Dendritic cell treated with granulocyte-macrophage colony-stimulating factor and Interleukin-4, amounts not matched to agents 40 ng/mL and 50 ng/mL, for 4 days (primary cell): ENCODE results near the gene UBXN6.

Experiments
- H3K27ac Mint-ChIP-seq: one replicate; pipeline ENCODE4 v1.8.0; 2022; ENCODE audit warnings: mild to moderate bottlenecking, mixed read lengths
- H3K27me3 Mint-ChIP-seq: one replicate; pipeline ENCODE4 v1.8.0; 2022; ENCODE audit warnings: mild to moderate bottlenecking, mixed read lengths
- H3K36me3 Mint-ChIP-seq: one replicate; pipeline ENCODE4 v1.8.0; 2022; ENCODE audit warnings: low read depth, mixed read lengths
- H3K4me1 Mint-ChIP-seq: one replicate; pipeline ENCODE4 v1.8.0; 2022; ENCODE audit warnings: low read depth, mixed read lengths
- H3K4me3 Mint-ChIP-seq: one replicate; pipeline ENCODE4 v1.8.0; 2022; ENCODE audit warnings: mild to moderate bottlenecking, moderate library complexity, mixed read lengths
- H3K9me3 Mint-ChIP-seq: one replicate; pipeline ENCODE4 v1.8.0; 2022; ENCODE audit warnings: mixed read lengths
- intact Hi-C: fragments of 100-400 bp; cut with micrococcal nuclease; formaldehyde crosslinking; loops from one replicate; pipeline ENCODE4 v1.15.0; 2022

Gene UBXN6

GRCh38 chr19:4499318-4499717 is 41.7 kb upstream of the UBXN6 start:
- Mint-ChIP-seq H3K27ac (no peak overlapping the region), H3K4me1 (peaks cover 6% of the 10 kb centered on the region), H3K36me3 (no peaks in the 10 kb centered on the region), H3K9me3 (no peaks in the 10 kb centered on the region), H3K27me3 (no peaks in the 10 kb centered on the region), H3K4me3 (no peak overlapping the region)
- intact Hi-C loops: no loop called here

GRCh38 chr19:4498694-4499093 is 41.1 kb upstream of the UBXN6 start:
- Mint-ChIP-seq H3K27ac (no peak overlapping the region), H3K4me1 (no peaks in the 10 kb centered on the region), H3K36me3 (no peaks in the 10 kb centered on the region), H3K4me3 (no peak overlapping the region), H3K9me3 (no peaks in the 10 kb centered on the region), H3K27me3 (no peaks in the 10 kb centered on the region)
- intact Hi-C loops: no loop called here

GRCh38 chr19:4497770-4498389 is 40.3 kb upstream of the UBXN6 start:
- Mint-ChIP-seq H3K27me3 (no peaks in the 10 kb centered on the region), H3K9me3 (no peaks in the 10 kb centered on the region), H3K4me3 (no peak overlapping the region), H3K36me3 (no peaks in the 10 kb centered on the region), H3K4me1 (no peaks in the 10 kb centered on the region), H3K27ac (no peak overlapping the region)
- intact Hi-C loops: no loop called here

GRCh38 chr19:4496304-4496703 is 38.7 kb upstream of the UBXN6 start:
- Mint-ChIP-seq H3K27ac (no peak overlapping the region), H3K9me3 (no peaks in the 10 kb centered on the region), H3K4me3 (no peak overlapping the region), H3K4me1 (no peaks in the 10 kb centered on the region), H3K36me3 (no peaks in the 10 kb centered on the region), H3K27me3 (no peaks in the 10 kb centered on the region)
- intact Hi-C loops: no loop called here

GRCh38 chr19:4495471-4495870 is 37.9 kb upstream of the UBXN6 start:
- H3K27ac Mint-ChIP-seq: no peak overlapping the region
- no peaks in the 10 kb centered on the region for H3K36me3 Mint-ChIP-seq
- H3K4me1 Mint-ChIP-seq: no peaks in the 10 kb centered on the region
- H3K27me3 Mint-ChIP-seq: no peaks in the 10 kb centered on the region
- intact Hi-C loops: no loop called here
- no peaks in the 10 kb centered on the region for H3K9me3 Mint-ChIP-seq
- no peak overlapping the region for H3K4me3 Mint-ChIP-seq

GRCh38 chr19:4494691-4495064 is 37.1 kb upstream of the UBXN6 start:
- Mint-ChIP-seq H3K4me1 (no peaks in the 10 kb centered on the region), H3K27ac (no peak overlapping the region), H3K36me3 (no peaks in the 10 kb centered on the region), H3K4me3 (no peak overlapping the region), H3K27me3 (no peaks in the 10 kb centered on the region), H3K9me3 (no peaks in the 10 kb centered on the region)
- intact Hi-C loops: no loop called here

GRCh38 chr19:4493929-4494690 is 36.5 kb upstream of the UBXN6 start:
- no peaks in the 10 kb centered on the region for H3K27me3 Mint-ChIP-seq
- H3K4me1 Mint-ChIP-seq: no peaks in the 10 kb centered on the region
- intact Hi-C loops: no loop called here
- H3K9me3 Mint-ChIP-seq: no peaks in the 10 kb centered on the region
- H3K4me3 Mint-ChIP-seq: no peak overlapping the region
- no peaks in the 10 kb centered on the region for H3K36me3 Mint-ChIP-seq
- no peak overlapping the region for H3K27ac Mint-ChIP-seq

- H3K4me3 Mint-ChIP-seq: no peak overlapping the region
- intact Hi-C loops: no loop called here
- no peaks in the 10 kb centered on the region for H3K9me3 Mint-ChIP-seq
- no peaks in the 10 kb centered on the region for H3K4me1 Mint-ChIP-seq
- no peaks in the 10 kb centered on the region for H3K27me3 Mint-ChIP-seq
- H3K36me3 Mint-ChIP-seq: no peaks in the 10 kb centered on the region
- no peak overlapping the region for H3K27ac Mint-ChIP-seq
Observed at GRCh38 chr19:4493104-4493928, 35.7 kb upstream of the UBXN6 start.

GRCh38 chr19:4492337-4493103 is 34.9 kb upstream of the UBXN6 start:
- Mint-ChIP-seq H3K27me3 (no peaks in the 10 kb centered on the region), H3K27ac (no peak overlapping the region), H3K4me1 (no peaks in the 10 kb centered on the region), H3K4me3 (no peak overlapping the region), H3K36me3 (peaks cover under 1% of the 10 kb centered on the region), H3K9me3 (no peaks in the 10 kb centered on the region)
- intact Hi-C loops: no loop called here

- Mint-ChIP-seq H3K9me3 (no peaks in the 10 kb centered on the region), H3K4me1 (no peaks in the 10 kb centered on the region), H3K36me3 (peaks cover 12% of the 10 kb centered on the region), H3K27me3 (no peaks in the 10 kb centered on the region), H3K27ac (no peak overlapping the region), H3K4me3 (no peak overlapping the region)
- intact Hi-C loops: no loop called here
Observed at GRCh38 chr19:4491446-4491845, 33.9 kb upstream of the UBXN6 start.

- Mint-ChIP-seq H3K27ac (no peak overlapping the region), H3K4me3 (no peak overlapping the region), H3K27me3 (no peaks in the 10 kb centered on the region), H3K4me1 (no peaks in the 10 kb centered on the region), H3K36me3 (peaks cover 35% of the 10 kb centered on the region), H3K9me3 (no peaks in the 10 kb centered on the region)
- intact Hi-C loops: no loop called here
Observed at GRCh38 chr19:4488496-4488895, 30.9 kb upstream of the UBXN6 start.

- Mint-ChIP-seq H3K4me1 (no peaks in the 10 kb centered on the region), H3K27me3 (no peaks in the 10 kb centered on the region), H3K9me3 (no peaks in the 10 kb centered on the region), H3K36me3 (peaks cover 44% of the 10 kb centered on the region), H3K27ac (no peak overlapping the region), H3K4me3 (no peak overlapping the region)
- intact Hi-C loops: no loop called here
Observed at GRCh38 chr19:4487572-4487971, 30.0 kb upstream of the UBXN6 start.

GRCh38 chr19:4483385-4483784 is 25.8 kb upstream of the UBXN6 start:
- Mint-ChIP-seq H3K9me3 (no peaks in the 10 kb centered on the region), H3K27ac (no peak overlapping the region), H3K4me1 (no peaks in the 10 kb centered on the region), H3K36me3 (peaks cover 85% of the 10 kb centered on the region), H3K4me3 (no peak overlapping the region), H3K27me3 (no peaks in the 10 kb centered on the region)
- intact Hi-C loops: no loop called here
